Liver (tissue), 9 donors: ENCODE measurements around the gene DOCK2. TPM values are rescaled to one million over a fixed set of nuclear protein-coding genes. Genes with fewer than 3 reads are reported as not detected.

Experiments
- DNase-seq: peaks from one replicate; pipeline ENCODE4 v3.0.0-alpha.2; 2017; ENCODE audit warnings: low spot score
- H3K27ac ChIP-seq, 2 donors: one replicate each; pipeline ENCODE4 v1.7.0; 2013; ENCODE audit warnings: inconsistent platforms in 2 of 2, low read length in 2 of 2, control low read depth in 1 of 2, low read depth in 1 of 2, mild to moderate bottlenecking in 1 of 2
- H3K27me3 ChIP-seq, 4 donors: one replicate each; pipeline versions ENCODE4 v1.6.1 to v1.7.0; 2013; ENCODE audit warnings: low read length in 3 of 4, inconsistent platforms in 1 of 4, mild to moderate bottlenecking in 1 of 4, moderate library complexity in 1 of 4; ENCODE audit not compliant: control insufficient read depth in 4 of 4, insufficient read depth in 4 of 4
- H3K36me3 ChIP-seq, 4 donors: one replicate each; pipeline versions ENCODE4 v1.6.1 to v1.7.0; 2013; ENCODE audit warnings: low read length in 3 of 4, mild to moderate bottlenecking in 3 of 4, low read depth in 1 of 4, moderate library complexity in 1 of 4; ENCODE audit not compliant: control insufficient read depth in 4 of 4, insufficient read depth in 3 of 4
- H3K4me1 ChIP-seq, 4 donors: one replicate each; pipeline versions ENCODE4 v1.6.1 to v1.7.0; 2013; ENCODE audit warnings: low read length in 3 of 4, mild to moderate bottlenecking in 3 of 4, moderate library complexity in 1 of 4; ENCODE audit not compliant: control insufficient read depth in 4 of 4, insufficient read depth in 4 of 4
- H3K4me3 ChIP-seq, 3 donors: one replicate each; pipeline versions ENCODE4 v1.6.1 to v1.7.0; 2013; ENCODE audit warnings: low read length in 3 of 3, control low read depth in 1 of 3, low read depth in 1 of 3, mild to moderate bottlenecking in 1 of 3
- H3K9ac ChIP-seq, 2 donors: one replicate each; pipeline ENCODE4 v1.7.0; 2013; ENCODE audit warnings: low read length in 2 of 2, mild to moderate bottlenecking in 2 of 2, moderate library complexity in 2 of 2, control low read depth in 1 of 2, low read depth in 1 of 2
- H3K9me3 ChIP-seq, 4 donors: one replicate each; pipeline versions ENCODE4 v1.6.1 to v1.7.0; 2013; ENCODE audit warnings: low read length in 3 of 4; ENCODE audit not compliant: control insufficient read depth in 4 of 4
- EGR1 ChIP-seq, 2 donors: IDR thresholded peaks; 2 replicates each; pipeline ENCODE4 v1.6.1; 2016 to 2018; ENCODE audit warnings: antibody characterized with exemption in 2 of 2, low read depth in 2 of 2
- FOXA1 ChIP-seq: IDR thresholded peaks from 2 replicates; pipeline ENCODE4 v1.6.1; 2016; ENCODE audit warnings: antibody characterized with exemption
- GABPA ChIP-seq, 2 donors: IDR thresholded peaks in 1 of 2; conservative IDR thresholded peaks in 1 of 2; 2 replicates each; pipeline ENCODE4 v1.6.1; 2016; ENCODE audit warnings: antibody characterized with exemption in 2 of 2, mild to moderate bottlenecking in 1 of 2, moderate library complexity in 1 of 2
- JUND ChIP-seq, 2 donors: IDR thresholded peaks; 2 replicates each; pipeline ENCODE4 v1.6.1; 2016; ENCODE audit warnings: antibody characterized with exemption in 2 of 2
- NR2F2 ChIP-seq: IDR thresholded peaks from 2 replicates; pipeline ENCODE4 v1.6.1; 2016; ENCODE audit warnings: antibody characterized with exemption
- RAD21 ChIP-seq, 2 donors: IDR thresholded peaks; 2 replicates each; pipeline ENCODE4 v1.6.1; 2016; ENCODE audit warnings: antibody characterized with exemption in 2 of 2, mild to moderate bottlenecking in 2 of 2
- RXRA ChIP-seq, 2 donors: IDR thresholded peaks; 2 replicates each; pipeline ENCODE4 v1.6.1; 2017 to 2018; ENCODE audit warnings: antibody characterized with exemption in 2 of 2, mild to moderate bottlenecking in 1 of 2
- SP1 ChIP-seq: IDR thresholded peaks from 2 replicates; pipeline ENCODE4 v1.6.1; 2018; ENCODE audit warnings: antibody characterized with exemption, mild to moderate bottlenecking
- TAF1 ChIP-seq: conservative IDR thresholded peaks from 2 replicates; pipeline ENCODE4 v1.6.1; 2016; ENCODE audit warnings: antibody characterized with exemption, mild to moderate bottlenecking
- YY1 ChIP-seq: IDR thresholded peaks from 2 replicates; pipeline ENCODE4 v1.6.1; 2016; ENCODE audit warnings: antibody characterized with exemption, mild to moderate bottlenecking
- WGBS: extraction: QIAGEN DNeasy Blood & Tissue Kit; methylation state at CpG from one replicate; pipeline ENCODE4 v1.1.7; 2013; 5-methylcytosine and 5-hydroxymethylcytosine counted together
- polyA plus RNA-seq, 2 donors: library from polyadenylated mRNA; stranded (reverse) in 1 of 2; unstranded in 1 of 2; fragments of 200-250 nt in 1 of 2; fragments of >200 nt in 1 of 2; fragmentation: Nextera tagmentation in 1 of 2; extraction: Ambion mirVana in 1 of 2; gene quantifications; one replicate each; pipeline versions ENCODE4 v1.2.1 to v1.2.3, GENCODE V29; 2013 to 2015
- total RNA-seq, 2 donors: library from RNA; depleted of rRNA; stranded (reverse); fragments of >200 nt; gene quantifications; one replicate each; pipeline ENCODE4 v1.2.3, GENCODE V29; 2014
- TF ChIP-seq, protein P1 (sequence below): IDR thresholded peaks from 2 replicates; pipeline ENCODE4 v1.6.1; 2016; ENCODE audit warnings: antibody characterized with exemption, mild to moderate bottlenecking
- TF ChIP-seq, protein P2 (sequence below): IDR thresholded peaks from 2 replicates; pipeline ENCODE4 v1.6.1; 2016; ENCODE audit warnings: antibody characterized with exemption
- donor health status: healthy.
- donor health status: healthy.
- donor health status: healthy.
- donor health status: healthy.
- donor health status: healthy.

Gene DOCK2
- total and polyA plus RNA-seq, 4 donors = 2.3 to 26.6 (median 8.2) TPM

DNA sequence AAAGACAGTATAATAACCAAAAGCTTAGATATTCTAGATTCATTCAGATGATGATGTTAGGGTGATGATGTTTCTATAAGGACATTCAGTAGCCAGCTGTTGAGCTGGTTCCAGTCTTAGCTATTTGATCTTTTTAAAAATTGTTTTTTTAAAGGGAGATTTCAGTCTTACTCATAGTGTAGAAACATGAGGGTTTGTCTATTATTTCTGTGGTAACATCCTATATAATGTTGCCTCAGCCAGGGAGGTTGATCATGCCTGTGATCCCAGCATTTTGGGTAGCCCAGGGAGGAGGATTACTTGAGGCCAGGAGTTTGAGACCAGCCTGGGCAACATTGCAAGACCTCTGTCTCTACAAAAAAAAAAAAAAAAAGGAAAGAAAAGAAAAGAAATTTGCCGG lies 167.8 kb downstream of the DOCK2 start (continued):
- TF ChIP-seq, protein P1, sequence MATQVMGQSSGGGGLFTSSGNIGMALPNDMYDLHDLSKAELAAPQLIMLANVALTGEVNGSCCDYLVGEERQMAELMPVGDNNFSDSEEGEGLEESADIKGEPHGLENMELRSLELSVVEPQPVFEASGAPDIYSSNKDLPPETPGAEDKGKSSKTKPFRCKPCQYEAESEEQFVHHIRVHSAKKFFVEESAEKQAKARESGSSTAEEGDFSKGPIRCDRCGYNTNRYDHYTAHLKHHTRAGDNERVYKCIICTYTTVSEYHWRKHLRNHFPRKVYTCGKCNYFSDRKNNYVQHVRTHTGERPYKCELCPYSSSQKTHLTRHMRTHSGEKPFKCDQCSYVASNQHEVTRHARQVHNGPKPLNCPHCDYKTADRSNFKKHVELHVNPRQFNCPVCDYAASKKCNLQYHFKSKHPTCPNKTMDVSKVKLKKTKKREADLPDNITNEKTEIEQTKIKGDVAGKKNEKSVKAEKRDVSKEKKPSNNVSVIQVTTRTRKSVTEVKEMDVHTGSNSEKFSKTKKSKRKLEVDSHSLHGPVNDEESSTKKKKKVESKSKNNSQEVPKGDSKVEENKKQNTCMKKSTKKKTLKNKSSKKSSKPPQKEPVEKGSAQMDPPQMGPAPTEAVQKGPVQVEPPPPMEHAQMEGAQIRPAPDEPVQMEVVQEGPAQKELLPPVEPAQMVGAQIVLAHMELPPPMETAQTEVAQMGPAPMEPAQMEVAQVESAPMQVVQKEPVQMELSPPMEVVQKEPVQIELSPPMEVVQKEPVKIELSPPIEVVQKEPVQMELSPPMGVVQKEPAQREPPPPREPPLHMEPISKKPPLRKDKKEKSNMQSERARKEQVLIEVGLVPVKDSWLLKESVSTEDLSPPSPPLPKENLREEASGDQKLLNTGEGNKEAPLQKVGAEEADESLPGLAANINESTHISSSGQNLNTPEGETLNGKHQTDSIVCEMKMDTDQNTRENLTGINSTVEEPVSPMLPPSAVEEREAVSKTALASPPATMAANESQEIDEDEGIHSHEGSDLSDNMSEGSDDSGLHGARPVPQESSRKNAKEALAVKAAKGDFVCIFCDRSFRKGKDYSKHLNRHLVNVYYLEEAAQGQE = no peak
- TF ChIP-seq SP1 = no peak
- no peak for TF ChIP-seq GABPA (IDR thresholded peaks at IDR 0.05 in 1 of 2, conservative IDR thresholded peaks at IDR 0.05 in 1 of 2)
- no peak for TF ChIP-seq RXRA (IDR thresholded peaks at IDR 0.05)

DNA sequence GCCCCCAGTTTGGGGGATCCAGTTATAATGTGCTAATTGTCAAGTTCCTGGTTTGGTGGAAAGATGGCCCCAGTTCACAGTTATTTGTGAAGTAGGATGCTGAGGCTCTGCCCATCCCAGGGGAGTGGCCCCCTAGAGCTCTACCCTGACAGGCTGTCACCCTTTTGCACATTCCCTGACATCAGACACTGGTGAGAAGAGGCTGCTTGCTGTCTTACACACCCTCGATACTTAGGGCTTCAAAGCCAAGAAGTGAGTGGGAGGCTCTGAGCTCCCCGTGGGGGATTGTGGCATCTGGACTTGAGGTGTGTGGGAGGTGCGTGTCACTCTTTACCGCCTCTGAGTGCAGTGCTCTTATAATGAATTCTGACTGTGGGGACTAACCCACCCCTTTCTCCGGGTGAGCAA lies 168.5 kb downstream of the DOCK2 start:
- Histone ChIP-seq H3K9me3 (no peaks in the 10 kb centered on the region), H3K36me3 (no peaks in the 10 kb centered on the region), H3K27ac (no peak overlapping the region), H3K4me3 (no peak overlapping the region), H3K27me3 (no peaks in the 10 kb centered on the region), H3K9ac (no peak overlapping the region), H3K4me1 (no peaks in the 10 kb centered on the region)
- 59% methylated on average over 5 of the region's 5 CpGs for WGBS
- DNase-seq = no peak
- TF ChIP-seq EGR1 (IDR thresholded peaks at IDR 0.05; ENCODE audit: low read depth in 2 of 2) (no peak), TAF1 (no peak), FOXA1 (no peak), NR2F2 (no peak), YY1 (no peak)

DNA sequence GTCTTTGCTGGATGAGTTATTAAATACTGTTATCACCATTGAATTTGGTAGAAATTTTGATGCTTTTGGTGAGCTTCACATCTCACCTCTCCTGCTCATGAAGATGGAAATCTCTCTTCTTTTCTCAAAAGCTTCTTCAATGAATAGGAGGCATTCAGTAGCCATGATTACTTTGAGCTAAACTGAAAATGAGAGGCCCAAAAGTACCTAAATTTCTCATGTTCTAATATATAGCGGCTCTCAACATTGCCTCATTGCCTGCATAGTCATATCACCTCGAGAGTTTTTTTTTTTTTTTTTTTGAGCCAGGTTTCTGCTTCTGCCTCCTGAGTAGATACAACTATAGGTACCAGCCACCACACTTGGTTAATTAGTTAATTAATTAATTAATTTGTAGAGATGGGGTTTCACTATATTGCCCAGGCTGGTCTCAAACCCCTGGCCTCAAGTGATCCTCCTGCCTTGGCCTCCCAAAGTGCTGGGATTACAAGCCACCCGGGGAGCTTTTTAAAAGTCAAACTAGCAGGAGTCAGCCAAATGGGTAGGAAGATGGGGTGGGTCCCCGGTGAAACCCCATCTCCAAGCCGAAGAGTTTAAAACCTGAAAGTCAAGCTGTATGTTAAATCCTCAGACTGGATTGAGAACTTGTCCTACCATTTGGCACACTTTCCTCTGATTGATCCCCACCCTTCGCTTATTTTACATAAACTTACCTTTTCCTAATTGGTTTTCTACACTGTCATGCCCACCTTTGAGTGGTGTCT lies 169.0 kb downstream of the DOCK2 start:
- Histone ChIP-seq H3K4me1 (no peaks in the 10 kb centered on the region), H3K27ac (no peak overlapping the region), H3K36me3 (no peaks in the 10 kb centered on the region), H3K4me3 (no peak overlapping the region), H3K9me3 (no peaks in the 10 kb centered on the region), H3K9ac (no peak overlapping the region), H3K27me3 (no peaks in the 10 kb centered on the region)
- DNase-seq = no peak
- 73% methylated on average over 6 of the region's 6 CpGs for WGBS
- TF ChIP-seq JUND (IDR thresholded peaks at IDR 0.05) (no peak), YY1 (no peak), TAF1 (no peak), RAD21 (IDR thresholded peaks at IDR 0.05) (no peak), GABPA (IDR thresholded peaks at IDR 0.05 in 1 of 2, conservative IDR thresholded peaks at IDR 0.05 in 1 of 2) (no peak), EGR1 (IDR thresholded peaks at IDR 0.05; ENCODE audit: low read depth in 2 of 2) (no peak)
- TF ChIP-seq, protein P1 = no peak
- TF ChIP-seq, protein P2, sequence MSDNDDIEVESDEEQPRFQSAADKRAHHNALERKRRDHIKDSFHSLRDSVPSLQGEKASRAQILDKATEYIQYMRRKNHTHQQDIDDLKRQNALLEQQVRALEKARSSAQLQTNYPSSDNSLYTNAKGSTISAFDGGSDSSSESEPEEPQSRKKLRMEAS = no peak
